ENCODE data around the gene SEMA4D. TPM values are rescaled to one million over a fixed set of nuclear protein-coding genes. Genes with fewer than 3 reads are reported as not detected.
A peak's percentile ranks its signal among the peaks of the same experiment; 100 is the strongest.

The SEMA4D gene
- total and polyA plus RNA-seq, 2 of the 13 experiments (the other 11 are each of a cell fraction or from before 2014, with no cell fraction given) = 0.13 to 0.16 TPM

GRCh38 chr9:89541798-89542197 lies 43.9 kb upstream of the SEMA4D start (continued):
- TF ChIP-seq REPIN1 (CRISPR knock-in tag; IDR thresholded peaks at IDR 0.05; ENCODE audit: borderline replicate concordance, low read depth) (no peak), GZF1 (CRISPR knock-in tag; IDR thresholded peaks at IDR 0.05) (no peak), THRA (CRISPR knock-in tag; IDR thresholded peaks at IDR 0.05; ENCODE audit: borderline replicate concordance) (no peak), XRCC5 (optimal IDR thresholded peaks at IDR 0.05; ENCODE audit: low read length) (no peak), ZNF770 (CRISPR knock-in tag; IDR thresholded peaks at IDR 0.05) (no peak)

GRCh38 chr9:89539374-89539773 lies 41.5 kb upstream of the SEMA4D start:
- H3K9ac ChIP-seq (ENCODE audit: insufficient read depth, low read depth, low read length) = no peak overlapping the region
- H3K9me3 ChIP-seq (ENCODE audit: low read length) = no peaks in the 10 kb centered on the region
- intact Hi-C loops (cut with micrococcal nuclease; ENCODE audit: unreplicated experiment) = no loop called here
- H3K4me1 ChIP-seq (ENCODE audit: insufficient read depth, low read length) = peaks cover 15% of the 10 kb centered on the region
- no peak for DNase-seq (ENCODE audit: low spot score)
- no peak overlapping the region for H3K4me2 ChIP-seq (ENCODE audit: low read depth, low read length)
- no peak for TF ChIP-seq ELK4 (CRISPR knock-in tag; IDR thresholded peaks at IDR 0.05; ENCODE audit: borderline replicate concordance)
- TF ChIP-seq ZFP36L2 (CRISPR knock-in tag; IDR thresholded peaks at IDR 0.05) = no peak
- TF ChIP-seq MNT (IDR thresholded peaks at IDR 0.05) = peak; percentile 92
- no peak for TF ChIP-seq SNAPC5 (CRISPR knock-in tag; IDR thresholded peaks at IDR 0.05; ENCODE audit: borderline replicate concordance)
- no peak overlapping the region for H3K4me3 ChIP-seq (replicated peaks in 1 of 3; ENCODE audit: insufficient read depth in 1 of 3, low read depth in 2 of 3, low read length in 3 of 3)
- no peaks in the 10 kb centered on the region for H4K20me1 ChIP-seq (ENCODE audit: insufficient read depth, low read length)
- FAIRE-seq = no peak
- POLR2A ChIA-PET = no interaction called here
- H3K27me3 ChIP-seq (ENCODE audit: control insufficient read depth in 1 of 2, insufficient read depth in 2 of 2, low read length in 2 of 2) = peaks cover 2 to 22% of the 10 kb centered on the region in 2 experiments; a peak in 3 of 5 replicates
- in situ Hi-C loops (cut with HindIII; ENCODE audit: extremely low pct_ligation_motif_present, low pct_unique_long_range_greater_than_20kb) = no loop called here
- no CpG with 5 or more reads among the region's 8 CpGs for WGBS (ENCODE audit: low lambda C conversion rate)
- ATAC-seq = no peak
- no peak overlapping the region for H2AFZ ChIP-seq (ENCODE audit: low read length)
- H3K27ac ChIP-seq (ENCODE audit: extremely low read length, insufficient read depth, low read length) = no peak overlapping the region
- CTCF ChIA-PET (ENCODE audit: low intra/inter-chr PET ratio, low total read pairs) = no interaction called here
- no peaks in the 10 kb centered on the region for H3K79me2 ChIP-seq (ENCODE audit: insufficient read depth, low read length)
- H3K36me3 ChIP-seq (replicated peaks in 1 of 2; ENCODE audit: control insufficient read depth in 1 of 2, insufficient read depth in 2 of 2, low read length in 2 of 2) = no peaks in the 10 kb centered on the region
- BruUV-seq (replicated peaks) = no TSS peak
